SH-SY5Y (cell line): ENCODE results near the gene DHCR7.

ENCODE experiments used
- GATA2 ChIP-seq: IDR thresholded peaks from 2 replicates; pipeline ENCODE4 v1.6.1; 2011; ENCODE audit warnings: mild to moderate bottlenecking, low read depth, low read length
- GATA3 ChIP-seq: IDR thresholded peaks from 2 replicates; pipeline ENCODE4 v1.6.1; 2011; ENCODE audit warnings: low read depth, mild to moderate bottlenecking, low read length, moderate library complexity

DNA sequence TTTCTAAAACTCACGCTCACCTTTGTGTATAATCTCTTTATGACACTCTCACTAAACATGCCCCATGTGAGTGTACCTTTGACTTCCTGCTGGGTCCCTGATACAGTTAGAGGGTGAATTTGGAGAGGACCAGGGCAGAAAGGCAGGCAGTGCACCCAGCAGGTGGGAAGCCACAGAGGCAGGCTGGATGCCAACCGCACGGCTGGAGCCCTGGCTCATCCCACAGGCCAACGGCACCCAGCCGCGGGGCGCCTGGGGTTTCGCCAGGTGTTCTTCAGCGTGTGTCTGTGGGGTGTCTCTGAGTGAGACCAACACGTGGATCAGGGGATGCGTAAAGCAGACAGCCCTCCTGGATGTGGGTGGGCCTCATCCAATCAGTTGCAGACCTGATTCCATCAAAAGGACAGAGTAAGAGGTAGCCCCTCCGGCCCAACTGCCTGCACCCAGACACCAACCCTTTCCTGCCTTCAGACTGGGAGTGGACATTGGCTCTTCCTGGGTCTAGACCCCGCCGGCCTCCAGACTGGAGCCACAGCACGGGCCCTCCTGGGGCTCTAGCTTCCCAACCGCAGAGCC is 51.6 kb downstream of the DHCR7 start:
- TF ChIP-seq GATA2 (no peak), GATA3 (no peak)
